Neuron (in vitro differentiated cells): Measurements from ENCODE around the gene TEX14.

ENCODE experiments used
- H2AFZ ChIP-seq: one replicate; pipeline ENCODE4 v1.6.1; 2013; ENCODE audit warnings: low read depth, mild to moderate bottlenecking, inconsistent platforms, low read length, moderate library complexity
- H3K27me3 ChIP-seq: one replicate; pipeline ENCODE4 v1.6.1; 2013; ENCODE audit warnings: low read length; ENCODE audit not compliant: insufficient read depth
- H3K36me3 ChIP-seq: one replicate; pipeline ENCODE4 v1.6.1; 2013; ENCODE audit warnings: low read length; ENCODE audit not compliant: insufficient read depth
- H3K4me1 ChIP-seq: one replicate; pipeline ENCODE4 v1.6.1; 2013; ENCODE audit warnings: low read length; ENCODE audit not compliant: insufficient read depth
- H3K4me3 ChIP-seq: 2 replicates; pipeline ENCODE4 v1.5.1; 2013; ENCODE audit warnings: mild to moderate bottlenecking, low read length, moderate library complexity
- H3K9me3 ChIP-seq: one replicate; pipeline ENCODE4 v1.6.1; 2013; ENCODE audit warnings: low read length

The TEX14 gene, protein sequence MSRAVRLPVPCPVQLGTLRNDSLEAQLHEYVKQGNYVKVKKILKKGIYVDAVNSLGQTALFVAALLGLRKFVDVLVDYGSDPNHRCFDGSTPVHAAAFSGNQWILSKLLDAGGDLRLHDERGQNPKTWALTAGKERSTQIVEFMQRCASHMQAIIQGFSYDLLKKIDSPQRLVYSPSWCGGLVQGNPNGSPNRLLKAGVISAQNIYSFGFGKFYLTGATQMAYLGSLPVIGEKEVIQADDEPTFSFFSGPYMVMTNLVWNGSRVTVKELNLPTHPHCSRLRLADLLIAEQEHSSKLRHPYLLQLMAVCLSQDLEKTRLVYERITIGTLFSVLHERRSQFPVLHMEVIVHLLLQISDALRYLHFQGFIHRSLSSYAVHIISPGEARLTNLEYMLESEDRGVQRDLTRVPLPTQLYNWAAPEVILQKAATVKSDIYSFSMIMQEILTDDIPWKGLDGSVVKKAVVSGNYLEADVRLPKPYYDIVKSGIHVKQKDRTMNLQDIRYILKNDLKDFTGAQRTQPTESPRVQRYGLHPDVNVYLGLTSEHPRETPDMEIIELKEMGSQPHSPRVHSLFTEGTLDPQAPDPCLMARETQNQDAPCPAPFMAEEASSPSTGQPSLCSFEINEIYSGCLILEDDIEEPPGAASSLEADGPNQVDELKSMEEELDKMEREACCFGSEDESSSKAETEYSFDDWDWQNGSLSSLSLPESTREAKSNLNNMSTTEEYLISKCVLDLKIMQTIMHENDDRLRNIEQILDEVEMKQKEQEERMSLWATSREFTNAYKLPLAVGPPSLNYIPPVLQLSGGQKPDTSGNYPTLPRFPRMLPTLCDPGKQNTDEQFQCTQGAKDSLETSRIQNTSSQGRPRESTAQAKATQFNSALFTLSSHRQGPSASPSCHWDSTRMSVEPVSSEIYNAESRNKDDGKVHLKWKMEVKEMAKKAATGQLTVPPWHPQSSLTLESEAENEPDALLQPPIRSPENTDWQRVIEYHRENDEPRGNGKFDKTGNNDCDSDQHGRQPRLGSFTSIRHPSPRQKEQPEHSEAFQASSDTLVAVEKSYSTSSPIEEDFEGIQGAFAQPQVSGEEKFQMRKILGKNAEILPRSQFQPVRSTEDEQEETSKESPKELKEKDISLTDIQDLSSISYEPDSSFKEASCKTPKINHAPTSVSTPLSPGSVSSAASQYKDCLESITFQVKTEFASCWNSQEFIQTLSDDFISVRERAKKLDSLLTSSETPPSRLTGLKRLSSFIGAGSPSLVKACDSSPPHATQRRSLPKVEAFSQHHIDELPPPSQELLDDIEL (N-terminal part only)

DNA sequence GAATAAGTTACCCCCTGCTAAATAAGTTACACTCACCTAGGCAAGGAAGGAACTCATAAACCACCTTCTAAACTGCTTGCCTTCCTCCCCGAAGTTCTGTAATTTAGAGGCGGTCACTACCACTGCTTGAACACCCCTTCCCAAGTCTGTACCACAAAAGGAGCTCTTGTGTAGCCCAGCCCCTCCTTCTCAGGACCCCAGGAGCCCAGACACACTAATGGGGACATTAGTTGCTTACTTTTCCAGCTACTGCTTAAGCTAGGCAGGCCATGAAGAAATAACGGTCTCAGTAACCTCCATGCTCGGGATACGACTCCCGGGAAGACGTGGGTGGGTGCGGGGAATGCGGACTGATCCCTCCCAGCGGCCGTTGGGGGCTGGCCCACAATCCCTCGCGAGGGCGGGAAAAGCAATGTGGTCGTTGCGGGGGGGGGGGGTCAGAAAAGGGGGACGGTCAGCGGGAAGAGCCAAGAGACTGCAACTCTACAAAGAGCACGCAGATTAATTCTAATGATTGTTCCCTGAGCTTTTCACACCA, at the start of gene TEX14:
Gene TEX14, minus strand, starts transcription at position 345 of the 538 bp plus-strand sequence. CDS start 40,044 bp downstream, outside the sequence.
- no peaks in the 10 kb centered on the region for H3K9me3 ChIP-seq
- peak within 1 kb of the TSS; percentile 76 for H3K4me3 ChIP-seq
- H3K4me1 ChIP-seq, result peaks cover 16% of the 10 kb centered on the region
- H3K27me3 ChIP-seq, result no peaks in the 10 kb centered on the region
- peak within 1 kb of the TSS; percentile 90 for H2AFZ ChIP-seq
- peaks cover 9% of the 10 kb centered on the region for H3K36me3 ChIP-seq

DNA sequence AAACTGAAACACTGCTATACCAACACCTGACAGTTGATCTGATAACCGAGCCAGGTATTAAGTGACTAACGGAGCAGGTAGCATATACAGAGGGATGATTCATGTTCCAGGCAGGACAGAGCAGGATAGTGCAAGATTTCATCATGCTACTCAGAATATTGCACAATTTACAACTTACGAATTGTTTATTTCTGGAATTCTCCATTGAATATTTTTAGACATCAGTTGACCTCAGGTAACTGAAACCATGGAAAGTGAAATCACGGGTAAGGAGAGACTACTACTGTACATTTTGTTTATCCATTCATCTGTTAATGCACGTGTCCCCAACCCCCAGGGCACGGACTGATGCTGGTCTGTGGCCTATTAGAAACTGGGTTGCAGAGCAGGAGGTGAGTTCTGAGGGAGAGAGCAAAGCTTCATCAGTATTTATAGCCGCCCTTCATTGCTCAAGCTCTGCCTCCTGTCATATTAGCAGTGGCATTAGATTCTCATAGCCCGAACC, 49.3 kb upstream of the TEX14 start:
- H3K36me3 ChIP-seq, result no peaks in the 10 kb centered on the region
- no peak overlapping the region for H3K4me3 ChIP-seq
- no peaks in the 10 kb centered on the region for H3K27me3 ChIP-seq
- H2AFZ ChIP-seq, result no peak overlapping the region
- H3K9me3 ChIP-seq, result no peaks in the 10 kb centered on the region
- no peaks in the 10 kb centered on the region for H3K4me1 ChIP-seq

DNA sequence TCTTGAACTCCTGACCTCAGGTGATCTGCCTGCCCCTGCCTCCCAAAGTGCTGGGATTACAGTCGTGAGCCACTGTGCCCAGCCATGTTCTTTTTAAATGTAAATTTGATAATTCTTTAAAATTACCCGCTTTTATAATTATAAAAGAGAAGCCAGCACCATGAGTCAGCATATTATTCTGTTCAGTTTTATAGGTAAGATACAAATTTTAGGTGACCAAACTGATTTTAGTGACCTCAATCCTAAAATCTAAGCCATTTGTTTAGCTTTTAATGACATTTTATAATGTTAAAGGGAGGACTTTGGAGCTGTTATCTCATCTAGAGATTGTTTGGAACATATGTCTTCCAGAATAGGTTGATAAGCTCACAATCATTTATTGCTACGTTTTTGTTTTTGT, 43.0 kb upstream of the TEX14 start:
- Histone ChIP-seq H3K4me3 (no peak overlapping the region), H3K9me3 (no peaks in the 10 kb centered on the region), H2AFZ (no peak overlapping the region), H3K27me3 (no peaks in the 10 kb centered on the region), H3K4me1 (no peaks in the 10 kb centered on the region), H3K36me3 (peaks cover 2% of the 10 kb centered on the region)

DNA sequence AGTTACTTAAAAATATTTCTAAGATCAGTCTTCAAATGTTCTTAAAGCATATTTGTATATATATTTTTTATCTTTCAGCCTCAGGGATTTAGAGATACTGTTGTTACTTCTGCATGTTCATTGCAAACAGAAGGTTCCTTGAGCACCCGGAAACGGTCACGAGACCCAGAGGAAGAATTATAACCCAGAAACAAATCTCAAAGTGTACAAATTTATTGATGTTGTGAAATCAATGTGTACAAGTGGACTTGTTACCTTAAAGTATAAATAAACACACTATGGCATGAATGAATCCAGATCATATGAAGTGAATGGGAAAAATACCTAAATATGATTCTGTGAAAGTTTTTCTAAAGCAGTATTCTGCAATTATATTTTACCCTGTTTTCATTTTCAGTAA, 42.2 kb upstream of the TEX14 start:
- Histone ChIP-seq H3K9me3 (no peaks in the 10 kb centered on the region), H3K36me3 (peaks cover 2% of the 10 kb centered on the region), H3K4me1 (no peaks in the 10 kb centered on the region)

DNA sequence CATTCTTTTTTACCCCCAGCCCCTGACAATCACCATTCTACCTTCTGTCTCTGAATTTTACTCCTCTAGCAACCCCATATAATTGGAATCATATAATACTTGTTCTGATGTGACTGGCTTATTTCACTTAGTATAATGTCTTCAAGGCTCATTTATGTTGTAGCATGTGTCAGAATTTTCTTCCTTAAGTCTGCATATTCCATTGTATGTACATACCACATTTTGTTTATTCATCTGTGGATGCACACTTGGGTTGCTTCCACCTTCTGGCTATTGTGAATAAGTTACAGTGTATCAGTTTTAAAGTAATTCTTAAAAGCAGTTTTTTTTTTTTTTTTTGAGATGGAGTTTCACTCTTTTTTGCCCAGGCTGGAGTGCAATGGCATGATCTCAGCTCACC, 39.1 kb upstream of the TEX14 start:
- H3K27me3 ChIP-seq, result no peaks in the 10 kb centered on the region
- no peak overlapping the region for H2AFZ ChIP-seq
- no peaks in the 10 kb centered on the region for H3K4me1 ChIP-seq
- H3K36me3 ChIP-seq, result peaks cover 2% of the 10 kb centered on the region
- H3K4me3 ChIP-seq, result no peak overlapping the region
- no peaks in the 10 kb centered on the region for H3K9me3 ChIP-seq

More for the DNA sequence above, 42.2 kb upstream of the TEX14 start:
- Histone ChIP-seq H3K27me3 (no peaks in the 10 kb centered on the region), H2AFZ (no peak overlapping the region), H3K4me3 (no peak overlapping the region)

DNA sequence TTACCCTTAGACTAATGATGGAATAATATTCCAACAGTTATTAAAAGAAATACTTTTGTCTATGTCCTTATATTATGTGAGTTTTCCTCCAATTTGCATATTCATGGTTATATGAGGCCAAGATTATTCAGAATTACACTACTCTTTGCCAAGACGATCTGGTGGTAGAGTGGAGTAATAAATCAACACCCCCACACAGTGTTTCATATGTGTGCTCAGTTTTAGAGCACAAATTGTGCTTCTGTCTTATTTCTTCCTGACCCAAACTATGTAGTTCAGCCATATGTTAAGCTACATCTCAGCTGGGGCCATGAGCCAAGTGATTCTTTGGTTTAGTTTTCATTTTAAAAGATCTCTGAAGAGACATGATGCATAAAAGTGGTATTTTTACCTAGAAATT, 37.0 kb upstream of the TEX14 start:
- no peak overlapping the region for H3K4me3 ChIP-seq
- H3K4me1 ChIP-seq, result no peaks in the 10 kb centered on the region
- no peak overlapping the region for H2AFZ ChIP-seq
- H3K27me3 ChIP-seq, result no peaks in the 10 kb centered on the region
- peaks cover 5% of the 10 kb centered on the region for H3K36me3 ChIP-seq
- H3K9me3 ChIP-seq, result no peaks in the 10 kb centered on the region

DNA sequence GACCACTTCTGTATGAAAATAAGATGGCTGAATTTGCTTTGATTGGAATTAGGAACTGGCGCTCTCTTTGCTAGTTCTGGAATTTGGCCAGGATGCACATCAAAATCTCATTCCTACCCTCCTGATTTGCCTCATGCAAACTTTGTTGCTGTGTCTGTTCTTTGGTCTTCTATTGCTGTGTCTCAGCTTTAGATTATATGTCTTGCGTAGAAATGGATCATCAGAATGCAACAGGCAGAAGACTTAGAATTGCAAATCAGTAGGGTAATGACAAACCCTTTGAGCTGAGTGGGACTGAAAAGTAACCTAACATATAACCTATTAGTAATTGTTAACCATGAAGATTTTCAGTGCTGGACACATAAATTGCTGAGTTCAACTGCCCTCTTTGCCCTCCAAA, 30.9 kb upstream of the TEX14 start:
- peaks cover 13% of the 10 kb centered on the region for H3K36me3 ChIP-seq
- no peak overlapping the region for H3K4me3 ChIP-seq
- H2AFZ ChIP-seq, result no peak overlapping the region
- no peaks in the 10 kb centered on the region for H3K4me1 ChIP-seq
- no peaks in the 10 kb centered on the region for H3K27me3 ChIP-seq
- H3K9me3 ChIP-seq, result no peaks in the 10 kb centered on the region

DNA sequence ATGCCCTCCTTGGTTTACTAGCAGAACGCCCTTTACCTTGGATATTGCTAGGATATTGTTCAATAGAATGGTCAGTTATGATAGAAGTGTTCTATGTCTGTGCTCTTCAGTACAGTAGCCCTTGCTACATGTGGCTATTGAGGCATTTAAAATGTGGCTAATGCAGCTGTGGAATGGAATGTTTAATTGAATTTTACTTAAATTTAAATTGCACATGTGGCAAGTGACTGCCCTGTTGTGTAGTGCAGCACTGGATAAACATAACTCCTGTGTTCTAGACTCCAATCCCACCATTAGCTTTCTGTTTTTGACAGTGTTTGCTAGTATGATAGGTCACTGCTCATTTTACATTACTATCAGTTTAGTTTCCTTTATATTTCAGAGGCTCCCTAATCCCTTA, 30.4 kb upstream of the TEX14 start:
- no peaks in the 10 kb centered on the region for H3K9me3 ChIP-seq
- peaks cover 13% of the 10 kb centered on the region for H3K36me3 ChIP-seq
- no peak overlapping the region for H2AFZ ChIP-seq
- no peaks in the 10 kb centered on the region for H3K4me1 ChIP-seq
- no peaks in the 10 kb centered on the region for H3K27me3 ChIP-seq
- no peak overlapping the region for H3K4me3 ChIP-seq

DNA sequence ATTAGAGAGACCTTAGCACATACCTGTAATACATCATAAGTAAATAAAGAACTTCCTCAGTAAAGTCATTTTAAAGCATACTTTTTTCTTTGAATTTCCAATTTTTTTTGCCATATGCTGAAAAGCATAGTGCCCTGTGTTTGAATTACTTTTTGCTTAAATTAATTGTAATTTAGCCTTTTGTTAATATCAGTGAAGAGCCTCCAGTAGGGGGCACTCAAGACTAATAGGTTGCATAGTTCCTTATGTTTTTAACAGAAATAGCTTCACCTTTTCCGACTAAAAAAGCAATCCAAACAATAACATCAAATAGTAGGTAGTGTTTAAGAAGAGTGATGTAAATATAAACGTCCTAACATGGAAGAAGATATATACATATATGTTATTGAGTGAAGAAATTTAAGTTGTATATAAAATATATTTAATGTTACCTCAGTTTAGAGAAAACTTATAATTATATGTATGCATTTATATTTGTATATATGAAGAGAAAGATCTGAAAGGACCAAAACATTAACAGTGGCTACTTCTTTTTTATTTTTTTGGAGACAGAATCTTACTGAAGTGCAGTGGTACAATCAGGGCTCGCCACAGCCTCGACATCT, 19.2 kb upstream of the TEX14 start:
- H3K27me3 ChIP-seq, result no peaks in the 10 kb centered on the region
- H3K4me3 ChIP-seq, result no peak overlapping the region
- H3K4me1 ChIP-seq, result no peaks in the 10 kb centered on the region
- H2AFZ ChIP-seq, result no peak overlapping the region
- peaks cover 22% of the 10 kb centered on the region for H3K36me3 ChIP-seq
- no peaks in the 10 kb centered on the region for H3K9me3 ChIP-seq

DNA sequence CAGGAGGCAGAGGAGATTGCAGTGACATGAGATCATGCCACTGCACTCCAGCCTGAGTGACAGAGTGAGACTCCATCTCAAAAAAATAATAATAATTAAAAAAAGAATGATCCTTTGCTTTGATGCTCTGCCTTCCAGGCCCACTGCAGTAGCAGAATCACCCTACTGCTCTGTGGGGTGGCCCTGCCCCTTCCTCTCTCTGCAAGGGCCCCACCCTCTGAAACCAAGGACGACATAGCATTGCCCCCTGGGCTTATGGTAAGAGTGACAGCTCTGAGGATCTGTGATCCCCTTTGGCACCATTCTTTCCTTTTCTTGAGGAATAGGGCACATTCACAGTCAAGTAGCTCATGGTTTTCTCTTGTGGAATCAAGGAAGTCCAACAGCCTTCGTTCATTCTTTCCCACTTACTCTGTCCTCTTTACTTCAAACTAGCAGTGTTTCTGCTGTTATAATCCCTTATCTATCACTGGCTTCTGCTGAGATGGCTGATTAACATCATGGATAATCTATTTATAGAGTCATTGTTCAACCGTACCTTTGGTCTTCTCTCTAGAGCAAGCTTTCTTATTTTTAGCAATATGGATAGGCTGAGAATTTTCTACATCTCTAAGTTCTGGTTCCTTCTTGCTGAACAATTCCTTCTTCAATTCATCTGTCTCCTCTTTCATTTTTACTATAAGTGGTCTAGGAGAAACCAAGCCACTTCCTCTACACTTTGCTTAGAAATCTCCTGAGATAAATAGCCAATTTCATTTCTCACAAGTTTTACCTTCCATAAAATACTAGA, 14.7 kb upstream of the TEX14 start:
- no peaks in the 10 kb centered on the region for H3K4me1 ChIP-seq
- H3K36me3 ChIP-seq, result peaks cover 24% of the 10 kb centered on the region
- H2AFZ ChIP-seq, result no peak overlapping the region
- H3K27me3 ChIP-seq, result no peaks in the 10 kb centered on the region
- no peaks in the 10 kb centered on the region for H3K9me3 ChIP-seq
- H3K4me3 ChIP-seq, result no peak overlapping the region

DNA sequence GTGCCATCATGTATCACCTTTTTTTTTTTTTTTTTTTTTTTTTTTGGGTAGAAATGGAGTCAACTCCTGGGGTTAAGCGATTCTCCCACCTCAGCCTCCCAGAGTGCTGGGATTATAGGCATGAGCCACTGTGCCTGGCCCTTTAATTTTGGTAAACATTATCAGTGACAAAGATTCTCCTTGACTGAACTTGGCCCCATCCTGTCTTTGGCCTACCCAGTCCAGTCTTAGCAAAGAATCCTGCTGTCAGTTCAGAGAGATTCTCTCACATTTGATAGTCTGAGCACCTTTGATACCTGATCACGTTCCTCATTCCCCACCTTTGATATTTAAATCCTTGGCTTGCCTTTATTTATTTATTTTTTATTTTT, 12.1 kb upstream of the TEX14 start:
- no peaks in the 10 kb centered on the region for H3K27me3 ChIP-seq
- no peak overlapping the region for H3K4me3 ChIP-seq
- no peak overlapping the region for H2AFZ ChIP-seq
- no peaks in the 10 kb centered on the region for H3K4me1 ChIP-seq
- H3K36me3 ChIP-seq, result peaks cover 23% of the 10 kb centered on the region
- H3K9me3 ChIP-seq, result no peaks in the 10 kb centered on the region
